Astrocyte of the cerebellum (primary cell): ENCODE results near the gene SLC9A8.
A peak's percentile ranks its signal among the peaks of the same experiment; 100 is the strongest.

Experiments
- DNase-seq: peaks from one replicate; pipeline ENCODE4 v3.0.0-alpha.2; 2011; ENCODE audit warnings: low read depth
- H3K4me3 ChIP-seq: 2 replicates; pipeline ENCODE4 v1.5.1; 2011; ENCODE audit warnings: mild to moderate bottlenecking, low read depth, low read length, moderate library complexity
- in situ Hi-C: cut with HindIII; loops from 2 replicates; pipeline ENCODE4 v1.10.0; 2017; ENCODE audit warnings: low sequenced_read_pairs
- TF ChIP-seq, protein P1 (sequence below): IDR thresholded peaks from 2 replicates; pipeline ENCODE4 v1.5.1; 2012; ENCODE audit warnings: low read length, low read depth, moderate library complexity, mild to moderate bottlenecking; ENCODE audit errors: missing control alignments

Gene SLC9A8

DNA sequence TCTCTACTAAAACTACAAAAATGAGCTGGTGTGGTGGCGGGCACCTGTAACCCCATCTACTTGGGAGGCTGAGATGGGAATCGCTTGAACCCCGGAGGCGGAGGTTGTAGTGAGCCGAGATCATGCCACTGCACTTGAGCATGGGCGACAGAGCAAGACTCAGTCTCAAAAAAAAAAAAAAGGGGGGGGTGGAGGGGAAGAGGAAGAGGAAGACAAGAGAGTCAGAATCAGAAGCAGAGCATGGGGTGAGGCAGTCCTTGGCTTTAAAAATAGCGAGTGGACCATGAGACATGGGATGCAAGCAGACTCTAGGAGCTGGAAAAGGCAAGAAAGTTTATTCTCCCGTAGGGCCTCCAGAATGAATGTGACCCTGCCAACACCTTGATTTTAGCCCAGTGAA is 3.9 kb upstream of the SLC9A8 start:
- no peak overlapping the region for H3K4me3 ChIP-seq
- TF ChIP-seq, protein P1, sequence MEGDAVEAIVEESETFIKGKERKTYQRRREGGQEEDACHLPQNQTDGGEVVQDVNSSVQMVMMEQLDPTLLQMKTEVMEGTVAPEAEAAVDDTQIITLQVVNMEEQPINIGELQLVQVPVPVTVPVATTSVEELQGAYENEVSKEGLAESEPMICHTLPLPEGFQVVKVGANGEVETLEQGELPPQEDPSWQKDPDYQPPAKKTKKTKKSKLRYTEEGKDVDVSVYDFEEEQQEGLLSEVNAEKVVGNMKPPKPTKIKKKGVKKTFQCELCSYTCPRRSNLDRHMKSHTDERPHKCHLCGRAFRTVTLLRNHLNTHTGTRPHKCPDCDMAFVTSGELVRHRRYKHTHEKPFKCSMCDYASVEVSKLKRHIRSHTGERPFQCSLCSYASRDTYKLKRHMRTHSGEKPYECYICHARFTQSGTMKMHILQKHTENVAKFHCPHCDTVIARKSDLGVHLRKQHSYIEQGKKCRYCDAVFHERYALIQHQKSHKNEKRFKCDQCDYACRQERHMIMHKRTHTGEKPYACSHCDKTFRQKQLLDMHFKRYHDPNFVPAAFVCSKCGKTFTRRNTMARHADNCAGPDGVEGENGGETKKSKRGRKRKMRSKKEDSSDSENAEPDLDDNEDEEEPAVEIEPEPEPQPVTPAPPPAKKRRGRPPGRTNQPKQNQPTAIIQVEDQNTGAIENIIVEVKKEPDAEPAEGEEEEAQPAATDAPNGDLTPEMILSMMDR = no peak
- in situ Hi-C loops = no loop called here
- DNase-seq = no peak

DNA sequence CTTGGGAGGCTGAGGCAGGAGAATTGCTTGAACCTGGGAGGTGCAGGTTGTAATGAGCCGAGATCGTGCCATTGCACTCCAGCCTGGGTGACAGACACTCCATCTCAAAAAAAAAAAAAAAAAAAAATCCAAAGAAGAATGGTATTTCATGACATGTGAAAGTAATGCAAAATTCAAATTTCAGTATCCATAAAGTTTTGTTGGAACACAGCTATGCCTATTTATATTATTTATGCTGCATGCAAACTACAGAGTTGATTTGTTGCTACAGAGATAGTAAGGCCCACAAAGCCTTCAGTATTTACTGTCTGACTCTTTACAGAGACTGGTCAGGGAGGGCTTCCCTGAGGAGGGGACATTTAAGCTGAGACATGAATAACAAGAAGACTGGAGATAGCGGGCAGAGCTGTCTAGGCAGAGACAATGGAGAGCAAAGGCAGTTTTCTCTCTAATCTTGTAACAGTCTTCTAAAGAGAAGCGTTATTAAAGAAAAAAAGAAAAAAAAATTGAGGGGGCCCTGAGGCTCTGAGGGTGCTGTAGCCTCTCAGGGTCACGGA is 2.7 kb upstream of the SLC9A8 start:
- TF ChIP-seq, protein P1 = no peak
- no peak for DNase-seq
- in situ Hi-C loops = no loop called here
- H3K4me3 ChIP-seq = no peak overlapping the region

DNA sequence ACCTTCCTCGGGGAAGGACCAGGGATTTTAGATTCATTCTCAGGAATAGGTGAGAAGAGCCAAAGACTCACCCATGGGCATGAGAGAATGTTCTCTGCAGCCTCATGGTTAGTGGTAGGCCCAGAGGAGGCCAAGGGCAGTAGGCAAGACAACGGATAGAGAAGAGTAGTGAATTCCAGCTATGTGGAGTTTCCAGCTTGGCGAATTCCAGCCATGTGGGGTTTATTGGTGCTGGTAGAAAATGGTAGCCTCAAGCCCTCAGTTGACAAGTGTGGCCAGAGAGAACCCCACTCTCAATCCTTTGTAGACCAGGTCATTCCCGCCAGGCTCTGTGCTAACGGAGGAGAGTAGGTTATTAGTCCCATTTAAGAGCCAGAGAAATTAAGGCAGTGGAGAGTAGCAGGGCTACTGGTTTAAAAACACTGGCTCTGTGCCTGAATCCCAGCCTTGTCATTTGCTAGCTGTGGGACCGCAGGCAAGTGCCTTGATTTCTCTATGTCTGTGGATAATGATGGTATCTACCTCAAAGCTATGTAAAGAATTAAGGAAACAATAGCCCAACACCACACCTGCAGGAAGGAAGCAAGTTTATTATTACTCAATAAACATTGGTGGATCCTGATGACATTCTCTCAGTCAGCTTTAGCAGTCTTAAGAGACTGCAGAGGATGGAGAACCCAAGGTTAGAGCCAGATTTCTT is 2.0 kb upstream of the SLC9A8 start:
- DNase-seq = no peak
- H3K4me3 ChIP-seq = no peak overlapping the region
- TF ChIP-seq, protein P1 = no peak
- in situ Hi-C loops = no loop called here

DNA sequence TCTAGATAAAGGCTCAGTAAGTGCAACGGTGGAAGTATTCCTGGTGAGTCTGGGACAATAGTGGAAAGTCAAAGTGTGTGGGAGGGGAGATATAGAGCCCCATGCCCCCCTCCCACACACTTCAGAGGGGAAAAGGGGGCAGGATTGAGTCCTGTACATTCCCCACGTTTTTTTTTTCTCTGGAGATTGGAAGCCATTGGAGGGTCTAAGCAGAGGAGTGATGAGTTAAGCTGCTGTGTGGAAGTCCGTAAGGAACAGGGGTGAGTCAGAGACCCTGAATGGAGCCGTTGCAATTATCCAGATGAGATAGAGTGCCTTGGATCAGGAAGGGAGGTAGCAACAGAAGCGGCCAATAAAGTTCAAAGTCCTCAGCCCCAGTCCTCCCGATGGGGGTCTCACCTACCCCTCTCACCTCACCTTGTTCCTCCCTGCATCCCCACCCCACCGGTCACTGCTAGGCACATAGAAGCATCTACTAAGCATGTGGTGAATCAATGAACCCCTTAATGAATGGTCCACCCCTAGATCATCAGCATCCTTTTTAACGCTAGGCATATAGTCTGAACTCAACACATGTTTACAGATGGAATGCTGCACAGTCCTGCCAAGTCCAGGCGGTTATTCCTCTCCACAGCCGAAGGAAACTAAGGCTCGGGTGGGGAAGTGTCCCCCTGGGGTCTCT is 662 bp upstream of the SLC9A8 start:
- peak overlapping the region; percentile 65 for H3K4me3 ChIP-seq
- in situ Hi-C loops = no loop called here
- TF ChIP-seq, protein P1 = no peak
- peak; percentile 3 for DNase-seq

DNA sequence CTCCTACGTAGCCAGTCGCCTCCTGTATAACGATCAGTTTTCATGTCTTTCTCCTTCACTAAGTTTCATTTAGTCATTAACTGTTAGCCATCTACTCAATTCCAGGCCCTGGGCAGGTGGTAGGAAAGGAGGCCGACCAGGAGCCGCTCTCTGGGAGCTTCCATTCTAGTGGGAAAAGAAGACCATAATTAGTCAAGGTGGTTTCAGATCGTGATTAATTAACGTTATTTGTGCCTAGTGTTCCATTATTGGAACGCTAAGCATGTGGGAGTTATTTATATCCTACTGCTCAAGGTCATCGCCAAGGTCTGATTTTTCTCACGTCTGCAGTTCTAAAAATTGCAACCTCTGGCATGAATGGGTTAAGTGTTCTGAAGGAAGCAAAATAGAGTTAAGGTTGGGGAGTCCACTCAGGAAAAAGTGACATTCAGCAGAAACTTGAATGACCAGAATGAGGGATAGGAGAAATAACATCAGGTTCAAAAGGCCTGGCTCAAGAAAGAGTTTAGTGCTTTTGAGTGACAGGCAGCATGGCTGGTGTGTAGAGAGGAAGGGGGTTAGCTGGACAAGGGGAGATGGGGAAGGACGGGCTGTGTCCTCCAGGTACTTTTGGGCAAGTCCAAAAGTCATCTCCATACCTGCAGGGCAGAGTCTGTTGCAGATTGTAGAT is 812 bp downstream of the SLC9A8 start:
- in situ Hi-C loops = no loop called here
- H3K4me3 ChIP-seq = peak overlapping the region; percentile 65
- TF ChIP-seq, protein P1 = no peak
- DNase-seq = no peak

DNA sequence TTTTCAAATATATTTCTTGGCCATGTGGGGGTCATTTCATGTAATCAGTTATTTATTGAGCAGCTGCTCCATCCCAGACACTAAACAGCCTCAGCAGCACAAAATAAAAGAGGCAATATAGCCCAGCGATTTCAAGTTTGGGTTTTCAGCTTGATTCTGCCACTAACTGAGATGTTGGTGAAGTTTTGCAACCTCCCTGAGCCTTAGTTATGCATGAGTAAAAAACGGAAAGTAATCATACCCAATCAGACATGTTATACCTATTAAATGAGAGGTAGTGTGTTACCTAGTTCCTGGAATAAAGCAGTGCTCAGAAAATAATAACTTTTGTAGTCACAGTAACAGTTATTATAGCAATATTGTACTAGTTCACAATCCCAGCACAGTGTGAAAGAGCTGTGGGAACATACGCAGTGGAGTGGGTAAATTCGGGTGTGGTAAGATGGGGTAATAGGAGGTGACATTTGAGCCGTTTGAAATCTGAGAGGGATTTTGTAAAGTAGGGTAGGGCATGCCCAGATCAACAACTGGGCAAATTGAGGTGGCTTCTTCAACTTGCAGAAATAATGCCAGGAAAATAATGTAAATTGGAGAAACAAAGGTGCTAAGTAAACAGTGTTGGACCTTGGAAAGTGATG is 1.5 kb downstream of the SLC9A8 start:
- TF ChIP-seq, protein P1 = no peak
- DNase-seq = no peak
- H3K4me3 ChIP-seq = no peak overlapping the region
- in situ Hi-C loops = no loop called here
